MM.1S (cell line): ENCODE measurements around the gene TRAK2.

Experiments
- DNase-seq: peaks from one replicate; pipeline ENCODE4 v3.0.0-alpha.2; 2015
- H2AFZ ChIP-seq: fragments of 300-600 bp; sonication (generic); 2 replicates; pipeline ENCODE4 v1.6.0; 2016; ENCODE audit warnings: antibody characterized with exemption, low read length
- H3F3A ChIP-seq: fragments of 300-600 bp; sonication (generic); 2 replicates; pipeline ENCODE4 v1.6.1; 2016; ENCODE audit warnings: mild to moderate bottlenecking, antibody characterized with exemption, low read length, moderate library complexity, mixed read lengths; ENCODE audit not compliant: insufficient read depth
- H3K27ac ChIP-seq: fragments of 300-600 bp; sonication (generic); 2 replicates; pipeline ENCODE4 v1.5.1; 2016; ENCODE audit warnings: mild to moderate bottlenecking, low read length
- H3K27me3 ChIP-seq: fragments of 300-600 bp; sonication (generic); replicated peaks from 2 replicates; pipeline ENCODE4 v1.6.0; 2016; ENCODE audit warnings: low read length; ENCODE audit not compliant: insufficient read depth
- H3K36me3 ChIP-seq: fragments of 300-600 bp; sonication (generic); replicated peaks from 2 replicates; pipeline ENCODE4 v1.6.1; 2016; ENCODE audit warnings: mild to moderate bottlenecking, low read length, mixed read lengths; ENCODE audit not compliant: insufficient read depth
- H3K4me1 ChIP-seq: fragments of 300-600 bp; sonication (generic); 2 replicates; pipeline ENCODE4 v1.6.1; 2016; ENCODE audit warnings: low read length, mixed read lengths
- H3K4me2 ChIP-seq: fragments of 300-600 bp; sonication (generic); 2 replicates; pipeline ENCODE4 v1.6.0; 2016; ENCODE audit warnings: low read depth, low read length
- H3K4me3 ChIP-seq: fragments of 300-600 bp; sonication (generic); 2 replicates; pipeline ENCODE4 v1.5.1; 2016; ENCODE audit warnings: low read length, mixed read lengths
- H3K79me2 ChIP-seq: fragments of 300-600 bp; sonication (generic); 2 replicates; pipeline ENCODE4 v1.6.1; 2016; ENCODE audit warnings: mixed run types, low read length, mixed read lengths
- H3K9ac ChIP-seq: fragments of 300-600 bp; sonication (generic); 2 replicates; pipeline ENCODE4 v1.6.1; 2016; ENCODE audit warnings: low read length, mixed read lengths
- H3K9me2 ChIP-seq: fragments of 300-600 bp; sonication (generic); replicated peaks from 2 replicates; pipeline ENCODE4 v1.6.1; 2016; ENCODE audit warnings: mild to moderate bottlenecking, low read length, mixed read lengths; ENCODE audit not compliant: insufficient read depth
- H3K9me3 ChIP-seq: fragments of 300-600 bp; sonication (generic); replicated peaks from 2 replicates; pipeline ENCODE4 v1.6.1; 2016; ENCODE audit warnings: mild to moderate bottlenecking, low read length, mixed read lengths; ENCODE audit not compliant: insufficient read depth
- H4K20me1 ChIP-seq: fragments of 300-600 bp; sonication (generic); 2 replicates; pipeline ENCODE4 v1.6.1; 2016; ENCODE audit warnings: mild to moderate bottlenecking, low read length, moderate library complexity, mixed read lengths; ENCODE audit not compliant: insufficient read depth
- EZH2 ChIP-seq: fragments of 300-600 bp; sonication (generic); optimal IDR thresholded peaks from 2 replicates; pipeline ENCODE3; 2017; ENCODE audit warnings: low read depth, mild to moderate bottlenecking, antibody characterized with exemption, low read length, mixed read lengths
- EZH2phosphoT487 ChIP-seq: fragments of 300-600 bp; sonication (generic); IDR thresholded peaks from 2 replicates; pipeline ENCODE4 v1.6.1; 2018; ENCODE audit warnings: antibody characterized with exemption, low read length
- TF ChIP-seq, protein P1 (sequence below): fragments of 300-600 bp; sonication (generic); IDR thresholded peaks from 2 replicates; pipeline ENCODE4 v1.5.1; 2016; ENCODE audit warnings: antibody characterized with exemption, low read length, mixed read lengths

Gene TRAK2

DNA sequence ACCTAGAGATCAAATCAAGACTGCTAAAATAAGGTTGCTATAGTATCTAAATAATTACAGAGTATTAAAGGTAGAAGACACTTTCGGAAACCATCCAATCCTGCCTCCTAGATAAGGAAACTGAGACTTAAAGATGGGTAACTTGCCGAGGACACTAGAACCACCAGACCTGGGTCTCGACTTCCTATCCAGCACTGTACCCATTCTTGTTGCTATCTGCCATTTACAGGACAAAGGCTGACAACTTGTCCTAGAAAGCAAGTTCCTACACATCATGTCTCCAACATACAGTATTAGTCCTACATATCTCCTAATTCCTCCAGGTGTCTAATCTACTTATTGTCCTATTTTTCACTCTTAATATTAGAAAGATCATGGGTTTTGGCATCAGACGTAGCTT, 37.7 kb downstream of the TRAK2 start:
- no peaks in the 10 kb centered on the region for H3K79me2 ChIP-seq
- H3F3A ChIP-seq = no peaks in the 10 kb centered on the region
- peak overlapping the region; percentile 27; the same call in 1 of the 2 replicates for H3K4me2 ChIP-seq
- peaks cover 10% of the 10 kb centered on the region; the same call in 1 of the 2 replicates for H4K20me1 ChIP-seq
- no peak overlapping the region for H3K9ac ChIP-seq
- no peak for DNase-seq
- H3K9me2 ChIP-seq = no peaks in the 10 kb centered on the region
- H3K4me1 ChIP-seq = peaks cover 15% of the 10 kb centered on the region
- TF ChIP-seq EZH2 = no peak
- no peak for TF ChIP-seq EZH2phosphoT487
- TF ChIP-seq, protein P1, sequence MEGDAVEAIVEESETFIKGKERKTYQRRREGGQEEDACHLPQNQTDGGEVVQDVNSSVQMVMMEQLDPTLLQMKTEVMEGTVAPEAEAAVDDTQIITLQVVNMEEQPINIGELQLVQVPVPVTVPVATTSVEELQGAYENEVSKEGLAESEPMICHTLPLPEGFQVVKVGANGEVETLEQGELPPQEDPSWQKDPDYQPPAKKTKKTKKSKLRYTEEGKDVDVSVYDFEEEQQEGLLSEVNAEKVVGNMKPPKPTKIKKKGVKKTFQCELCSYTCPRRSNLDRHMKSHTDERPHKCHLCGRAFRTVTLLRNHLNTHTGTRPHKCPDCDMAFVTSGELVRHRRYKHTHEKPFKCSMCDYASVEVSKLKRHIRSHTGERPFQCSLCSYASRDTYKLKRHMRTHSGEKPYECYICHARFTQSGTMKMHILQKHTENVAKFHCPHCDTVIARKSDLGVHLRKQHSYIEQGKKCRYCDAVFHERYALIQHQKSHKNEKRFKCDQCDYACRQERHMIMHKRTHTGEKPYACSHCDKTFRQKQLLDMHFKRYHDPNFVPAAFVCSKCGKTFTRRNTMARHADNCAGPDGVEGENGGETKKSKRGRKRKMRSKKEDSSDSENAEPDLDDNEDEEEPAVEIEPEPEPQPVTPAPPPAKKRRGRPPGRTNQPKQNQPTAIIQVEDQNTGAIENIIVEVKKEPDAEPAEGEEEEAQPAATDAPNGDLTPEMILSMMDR = no peak
- H3K27ac ChIP-seq = no peak overlapping the region
- no peaks in the 10 kb centered on the region for H3K9me3 ChIP-seq
- H2AFZ ChIP-seq = no peak overlapping the region
- H3K4me3 ChIP-seq = no peak overlapping the region
- H3K36me3 ChIP-seq = no peaks in the 10 kb centered on the region
- no peaks in the 10 kb centered on the region for H3K27me3 ChIP-seq

- H3K4me2 ChIP-seq = no peak overlapping the region
These were observed 38.1 kb downstream of the TRAK2 start for GRCh38 chr2:201413143-201413542.

GRCh38 chr2:201411421-201411820, 39.8 kb downstream of the TRAK2 start:
- TF ChIP-seq EZH2phosphoT487 (no peak), EZH2 (no peak)
- TF ChIP-seq, protein P1 = no peak
- H4K20me1 ChIP-seq = peaks cover 10% of the 10 kb centered on the region; the same call in 1 of the 2 replicates
- no peak overlapping the region for H3K9ac ChIP-seq
- H3F3A ChIP-seq = no peaks in the 10 kb centered on the region
- H3K9me2 ChIP-seq = no peaks in the 10 kb centered on the region
- H3K27ac ChIP-seq = no peak overlapping the region
- no peak overlapping the region for H3K4me2 ChIP-seq
- H3K36me3 ChIP-seq = no peaks in the 10 kb centered on the region
- H2AFZ ChIP-seq = no peak overlapping the region
- H3K4me3 ChIP-seq = no peak overlapping the region
- no peaks in the 10 kb centered on the region for H3K79me2 ChIP-seq
- no peak for DNase-seq
- H3K4me1 ChIP-seq = peaks cover 15% of the 10 kb centered on the region
- H3K9me3 ChIP-seq = no peaks in the 10 kb centered on the region
- H3K27me3 ChIP-seq = no peaks in the 10 kb centered on the region

More at GRCh38 chr2:201413143-201413542, 38.1 kb downstream of the TRAK2 start:
- no peaks in the 10 kb centered on the region for H3F3A ChIP-seq
- H3K9me2 ChIP-seq = no peaks in the 10 kb centered on the region
- H4K20me1 ChIP-seq = peaks cover 10% of the 10 kb centered on the region; the same call in 1 of the 2 replicates
- no peaks in the 10 kb centered on the region for H3K36me3 ChIP-seq
- H3K4me3 ChIP-seq = no peak overlapping the region
- H3K27me3 ChIP-seq = no peaks in the 10 kb centered on the region
- no peaks in the 10 kb centered on the region for H3K79me2 ChIP-seq
- no peak overlapping the region for H3K27ac ChIP-seq
- TF ChIP-seq, protein P1 = no peak
- TF ChIP-seq EZH2phosphoT487 (no peak), EZH2 (no peak)
- no peak overlapping the region for H3K9ac ChIP-seq
- no peaks in the 10 kb centered on the region for H3K9me3 ChIP-seq
- peaks cover 15% of the 10 kb centered on the region for H3K4me1 ChIP-seq
- no peak overlapping the region for H2AFZ ChIP-seq
- no peak for DNase-seq
